Glomerular visceral epithelial cell (primary cell): ENCODE measurements around the gene LRRC27.

ENCODE experiments used
- DNase-seq: peaks from one replicate; pipeline ENCODE4 v3.0.0-alpha.2; 2016; ENCODE audit errors: extremely low spot score

Gene LRRC27

GRCh38 chr10:132414402-132415016, 82.5 kb downstream of the LRRC27 start:
- no peak for DNase-seq

DNA sequence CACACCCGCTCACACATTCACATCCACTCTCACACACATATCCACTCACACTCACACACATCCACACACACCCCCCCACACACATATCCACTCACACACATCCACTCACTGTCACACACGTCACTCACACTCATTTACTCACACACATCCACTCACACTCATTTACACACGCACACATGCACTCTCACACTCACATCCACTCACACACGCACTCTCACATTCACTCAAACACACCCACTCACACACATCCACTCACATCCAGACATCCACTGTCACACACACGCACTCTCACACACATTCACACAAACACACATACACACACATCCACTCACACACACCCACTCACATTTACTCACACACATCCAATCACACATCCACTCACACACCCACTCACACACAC, 83.3 kb downstream of the LRRC27 start:
- no peak for DNase-seq

- DNase-seq: no peak
These were observed 84.0 kb downstream of the LRRC27 start for GRCh38 chr10:132415956-132416355.

- no peak for DNase-seq
These were observed 84.7 kb downstream of the LRRC27 start for GRCh38 chr10:132416566-132417256.

GRCh38 chr10:132417257-132417910, 85.4 kb downstream of the LRRC27 start:
- no peak for DNase-seq

DNA sequence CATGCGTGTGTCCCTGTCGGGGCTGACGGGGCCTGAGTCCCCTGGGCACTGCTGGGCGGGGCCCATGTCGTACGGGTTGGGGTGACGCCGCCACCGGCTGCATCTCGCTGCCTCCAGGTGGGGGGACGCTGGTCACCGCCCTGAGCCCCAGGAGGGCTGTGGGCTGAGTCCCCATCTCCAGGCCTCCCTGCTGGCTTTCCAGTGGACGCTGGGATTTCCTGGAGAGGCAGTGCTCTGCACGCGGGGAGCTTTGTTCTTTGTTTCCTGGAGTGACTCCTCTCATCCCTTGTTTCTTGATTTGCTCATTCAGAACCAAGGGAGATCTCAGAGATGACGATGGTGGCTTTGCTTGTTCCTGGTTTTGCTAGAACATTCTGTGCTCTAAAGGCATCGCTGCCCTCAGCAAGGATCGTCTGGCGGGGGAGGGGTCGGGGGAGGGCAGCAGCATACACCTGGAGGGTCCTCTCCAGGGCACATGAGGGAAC, 86.0 kb downstream of the LRRC27 start:
- no peak for DNase-seq

- DNase-seq: no peak
These were observed 86.8 kb downstream of the LRRC27 start for GRCh38 chr10:132418527-132419416.

GRCh38 chr10:132419538-132420468, 87.8 kb downstream of the LRRC27 start:
- DNase-seq: no peak

- no peak for DNase-seq
These were observed 88.5 kb downstream of the LRRC27 start for GRCh38 chr10:132420469-132420980.

DNA sequence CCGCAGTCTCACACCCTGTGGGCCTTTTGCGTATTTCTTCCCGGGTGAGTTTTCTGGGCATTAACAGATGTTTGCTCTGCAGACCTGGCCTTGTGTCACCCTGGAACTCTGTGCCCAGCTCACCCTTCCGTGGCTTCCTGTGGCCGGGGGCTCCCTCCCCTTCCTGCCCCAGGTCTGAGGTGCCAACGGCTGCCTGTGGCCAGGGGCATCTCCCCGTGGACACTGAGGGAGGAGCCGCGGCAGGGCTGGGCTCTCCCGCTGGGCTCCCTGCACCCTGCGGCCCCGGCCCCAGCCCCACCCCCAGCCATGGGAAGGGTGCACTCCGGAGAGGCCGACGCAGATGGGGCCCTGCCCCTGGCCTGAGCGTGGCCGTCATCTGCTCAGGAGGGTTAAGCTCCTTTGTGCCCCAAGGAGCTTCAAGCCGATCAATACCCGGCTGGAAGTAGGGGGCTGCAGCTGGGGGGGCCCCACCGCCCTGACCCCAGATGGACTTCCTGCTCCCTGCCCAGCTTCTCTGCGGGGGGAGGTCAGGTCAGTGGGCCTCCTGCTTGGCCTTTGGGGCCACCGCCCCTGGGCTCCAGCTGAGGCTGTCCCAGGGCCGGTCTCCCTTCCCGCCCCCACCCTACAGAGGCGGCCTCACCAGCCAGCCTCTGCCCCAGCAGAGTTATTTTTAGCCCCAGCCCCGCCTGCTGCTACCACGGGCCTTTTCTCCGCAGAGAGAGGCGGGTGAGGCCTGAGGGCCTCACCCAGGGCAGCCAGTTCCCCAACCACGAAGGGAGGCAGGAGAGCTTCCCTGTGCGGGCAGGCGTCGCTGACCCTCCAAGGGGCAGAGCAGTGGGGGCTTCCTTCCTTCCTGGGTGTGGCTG, 89.2 kb downstream of the LRRC27 start:
- peak; percentile 12 for DNase-seq

GRCh38 chr10:132421847-132422751, 90.1 kb downstream of the LRRC27 start:
- DNase-seq: no peak

- no peak for DNase-seq
These were observed 91.2 kb downstream of the LRRC27 start for GRCh38 chr10:132422903-132423825.

DNA sequence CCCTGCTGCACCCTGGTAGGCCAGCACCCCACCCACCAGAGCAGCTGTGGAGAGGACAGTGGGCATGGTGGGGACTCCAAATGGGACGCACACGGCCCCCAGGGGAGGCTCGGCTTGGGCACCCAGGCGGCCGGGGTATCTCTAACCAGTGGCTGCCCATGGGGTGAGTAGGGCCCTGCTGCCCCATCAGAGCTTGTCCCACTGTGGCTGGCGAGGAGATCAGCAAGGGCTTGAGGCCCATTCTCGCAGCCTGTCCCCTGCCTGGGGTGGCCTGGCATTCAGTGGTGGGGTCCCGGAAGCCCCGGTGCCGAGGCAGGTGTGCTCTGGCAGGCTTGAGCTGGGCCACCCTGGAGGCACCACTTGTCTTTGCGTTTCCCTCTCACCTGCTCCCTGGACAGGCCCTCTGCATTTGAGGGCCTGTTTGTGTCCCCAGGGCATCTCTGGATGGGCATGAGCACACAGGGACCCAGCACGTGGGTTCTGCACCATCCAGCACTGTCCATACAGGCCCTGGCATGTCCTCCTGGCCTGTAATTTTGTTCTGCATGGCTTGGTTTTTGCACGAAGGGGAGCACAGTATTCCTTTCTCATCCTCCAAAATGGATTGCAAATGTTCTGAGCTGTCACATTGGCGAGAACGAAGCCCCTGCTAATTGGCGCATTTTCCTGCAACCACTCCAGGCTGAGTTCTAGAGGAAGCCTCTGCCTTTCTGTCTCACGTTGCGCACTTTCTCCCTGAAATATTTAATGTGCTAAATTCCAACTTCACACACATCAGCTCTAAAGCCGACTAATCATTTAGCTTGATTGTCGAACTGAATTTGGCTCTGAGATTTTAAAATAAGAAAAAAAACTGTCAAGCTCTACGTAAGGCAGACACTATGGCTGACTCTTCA, 92.2 kb downstream of the LRRC27 start:
- no peak for DNase-seq

- no peak for DNase-seq
These were observed 93.2 kb downstream of the LRRC27 start for GRCh38 chr10:132425029-132425756.

DNA sequence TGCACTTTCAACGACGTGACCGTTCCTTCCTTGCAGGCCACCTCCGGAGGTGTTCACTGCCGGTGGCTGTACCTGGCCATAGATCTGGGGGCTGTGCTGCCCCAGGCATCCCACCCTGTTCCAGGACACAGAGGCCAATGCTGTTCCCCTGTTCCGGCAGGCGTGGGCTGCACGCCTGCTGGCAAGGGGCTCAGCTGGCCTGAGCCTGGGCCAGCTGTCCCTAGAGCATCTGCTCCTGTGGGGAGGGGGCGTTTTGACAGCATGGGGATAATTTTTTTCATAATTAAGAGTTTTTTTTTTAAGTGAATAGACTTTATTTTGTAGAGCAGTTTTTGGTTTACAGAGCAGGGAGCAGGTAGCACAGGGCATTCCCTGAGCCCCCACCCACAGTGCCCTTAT, 93.8 kb downstream of the LRRC27 start:
- DNase-seq: no peak
